NCI-H1092 (cell line): ENCODE results near the gene SLIT3.

Source experiments
- DNase-seq: peaks from one replicate; lab custom pipeline; 2025; lab: John Stamatoyannopoulos, UW

The SLIT3 gene

GRCh38 chr5:169265888-169266287 lies 35.1 kb downstream of the SLIT3 start:
- DNase-seq, result no peak

GRCh38 chr5:169263591-169263990 lies 37.3 kb downstream of the SLIT3 start:
- no peak for DNase-seq

- DNase-seq, result no peak
These were observed 39.9 kb downstream of the SLIT3 start for GRCh38 chr5:169260896-169261569.

- no peak for DNase-seq
These were observed 42.5 kb downstream of the SLIT3 start for GRCh38 chr5:169258372-169259000.

- DNase-seq, result no peak
These were observed 44.7 kb downstream of the SLIT3 start for GRCh38 chr5:169256191-169256590.

- DNase-seq, result no peak
These were observed 47.9 kb downstream of the SLIT3 start for GRCh38 chr5:169253071-169253470.

- DNase-seq, result no peak
These were observed 49.4 kb downstream of the SLIT3 start for GRCh38 chr5:169251333-169252084.

GRCh38 chr5:169250887-169251286 lies 50.1 kb downstream of the SLIT3 start:
- no peak for DNase-seq

GRCh38 chr5:169248996-169249395 lies 51.9 kb downstream of the SLIT3 start:
- no peak for DNase-seq

GRCh38 chr5:169248550-169248949 lies 52.4 kb downstream of the SLIT3 start:
- DNase-seq, result no peak

GRCh38 chr5:169244812-169245211 lies 56.1 kb downstream of the SLIT3 start:
- no peak for DNase-seq

GRCh38 chr5:169243651-169244422 lies 57.1 kb downstream of the SLIT3 start:
- no peak for DNase-seq

GRCh38 chr5:169242849-169243186 lies 58.1 kb downstream of the SLIT3 start:
- no peak for DNase-seq

GRCh38 chr5:169242175-169242848 lies 58.6 kb downstream of the SLIT3 start:
- DNase-seq, result no peak

- no peak for DNase-seq
These were observed 71.5 kb downstream of the SLIT3 start for GRCh38 chr5:169229342-169229892.

- no peak for DNase-seq
These were observed 74.0 kb downstream of the SLIT3 start for GRCh38 chr5:169226895-169227294.

GRCh38 chr5:169225830-169226356 lies 75.0 kb downstream of the SLIT3 start:
- no peak for DNase-seq

GRCh38 chr5:169223595-169223953 lies 77.4 kb downstream of the SLIT3 start:
- no peak for DNase-seq

- DNase-seq, result no peak
These were observed 77.9 kb downstream of the SLIT3 start for GRCh38 chr5:169222934-169223594.

GRCh38 chr5:169221519-169221918 lies 79.4 kb downstream of the SLIT3 start:
- DNase-seq, result no peak

GRCh38 chr5:169219961-169220360 lies 81.0 kb downstream of the SLIT3 start:
- no peak for DNase-seq
